22Rv1 (cell line): ENCODE results near the gene CACNB4.

Experiments
- H3K27ac ChIP-seq: fragments of 450-650 bp; 2 replicates; pipeline ENCODE4 v1.5.1; 2017
- ZFX ChIP-seq: fragments of 450-650 bp; IDR thresholded peaks from 2 replicates; pipeline ENCODE4 v1.6.1; 2017; ENCODE audit warnings: antibody characterized with exemption, borderline replicate concordance
- TF ChIP-seq, protein P1 (sequence below): fragments of 450-650 bp; IDR thresholded peaks from 2 replicates; pipeline ENCODE4 v1.5.1; 2017; ENCODE audit warnings: mild to moderate bottlenecking

Gene CACNB4

DNA sequence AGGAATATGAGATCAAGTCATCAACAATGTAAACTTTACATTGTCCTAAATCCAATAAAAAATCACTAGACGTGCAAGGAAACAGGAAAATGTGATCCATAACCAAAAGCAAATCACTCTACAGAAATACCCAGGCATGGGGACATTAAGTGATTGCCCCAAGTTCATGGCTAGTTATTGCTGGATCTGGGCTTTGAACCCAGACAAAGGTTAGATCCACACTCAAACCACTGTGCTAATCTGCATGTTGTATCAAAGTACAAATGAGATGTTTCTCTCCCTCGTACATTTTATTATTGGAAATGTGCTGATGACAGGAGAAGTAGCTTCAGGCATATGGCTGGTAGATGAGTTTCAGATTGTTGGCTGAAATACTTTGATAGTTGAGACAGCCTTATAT is 267.9 kb downstream of the CACNB4 start:
- TF ChIP-seq, protein P1, sequence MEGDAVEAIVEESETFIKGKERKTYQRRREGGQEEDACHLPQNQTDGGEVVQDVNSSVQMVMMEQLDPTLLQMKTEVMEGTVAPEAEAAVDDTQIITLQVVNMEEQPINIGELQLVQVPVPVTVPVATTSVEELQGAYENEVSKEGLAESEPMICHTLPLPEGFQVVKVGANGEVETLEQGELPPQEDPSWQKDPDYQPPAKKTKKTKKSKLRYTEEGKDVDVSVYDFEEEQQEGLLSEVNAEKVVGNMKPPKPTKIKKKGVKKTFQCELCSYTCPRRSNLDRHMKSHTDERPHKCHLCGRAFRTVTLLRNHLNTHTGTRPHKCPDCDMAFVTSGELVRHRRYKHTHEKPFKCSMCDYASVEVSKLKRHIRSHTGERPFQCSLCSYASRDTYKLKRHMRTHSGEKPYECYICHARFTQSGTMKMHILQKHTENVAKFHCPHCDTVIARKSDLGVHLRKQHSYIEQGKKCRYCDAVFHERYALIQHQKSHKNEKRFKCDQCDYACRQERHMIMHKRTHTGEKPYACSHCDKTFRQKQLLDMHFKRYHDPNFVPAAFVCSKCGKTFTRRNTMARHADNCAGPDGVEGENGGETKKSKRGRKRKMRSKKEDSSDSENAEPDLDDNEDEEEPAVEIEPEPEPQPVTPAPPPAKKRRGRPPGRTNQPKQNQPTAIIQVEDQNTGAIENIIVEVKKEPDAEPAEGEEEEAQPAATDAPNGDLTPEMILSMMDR: no peak
- no peak for TF ChIP-seq ZFX
- no peak overlapping the region for H3K27ac ChIP-seq

DNA sequence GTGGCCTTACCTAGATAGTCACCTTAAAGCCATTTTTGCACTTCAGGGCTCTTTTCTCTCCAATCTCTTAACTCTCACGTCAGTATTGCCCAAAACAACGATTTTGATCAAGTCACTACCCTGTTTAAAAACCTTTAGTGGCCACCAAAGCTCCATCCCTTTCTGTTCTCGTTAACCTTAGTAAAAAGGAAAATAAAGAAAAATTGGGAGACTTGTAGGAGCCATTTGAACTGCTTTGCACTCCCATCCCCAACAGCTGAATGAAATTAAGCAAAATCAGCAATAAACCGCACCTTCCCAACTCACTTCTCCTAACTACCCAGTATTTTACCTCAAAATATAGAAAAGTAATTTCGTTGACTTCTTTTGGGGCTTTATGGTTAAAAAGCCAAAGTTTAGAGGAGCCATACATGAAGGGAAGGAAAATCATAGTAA is 269.9 kb downstream of the CACNB4 start:
- no peak overlapping the region for H3K27ac ChIP-seq
- TF ChIP-seq, protein P1: no peak
- TF ChIP-seq ZFX: no peak

DNA sequence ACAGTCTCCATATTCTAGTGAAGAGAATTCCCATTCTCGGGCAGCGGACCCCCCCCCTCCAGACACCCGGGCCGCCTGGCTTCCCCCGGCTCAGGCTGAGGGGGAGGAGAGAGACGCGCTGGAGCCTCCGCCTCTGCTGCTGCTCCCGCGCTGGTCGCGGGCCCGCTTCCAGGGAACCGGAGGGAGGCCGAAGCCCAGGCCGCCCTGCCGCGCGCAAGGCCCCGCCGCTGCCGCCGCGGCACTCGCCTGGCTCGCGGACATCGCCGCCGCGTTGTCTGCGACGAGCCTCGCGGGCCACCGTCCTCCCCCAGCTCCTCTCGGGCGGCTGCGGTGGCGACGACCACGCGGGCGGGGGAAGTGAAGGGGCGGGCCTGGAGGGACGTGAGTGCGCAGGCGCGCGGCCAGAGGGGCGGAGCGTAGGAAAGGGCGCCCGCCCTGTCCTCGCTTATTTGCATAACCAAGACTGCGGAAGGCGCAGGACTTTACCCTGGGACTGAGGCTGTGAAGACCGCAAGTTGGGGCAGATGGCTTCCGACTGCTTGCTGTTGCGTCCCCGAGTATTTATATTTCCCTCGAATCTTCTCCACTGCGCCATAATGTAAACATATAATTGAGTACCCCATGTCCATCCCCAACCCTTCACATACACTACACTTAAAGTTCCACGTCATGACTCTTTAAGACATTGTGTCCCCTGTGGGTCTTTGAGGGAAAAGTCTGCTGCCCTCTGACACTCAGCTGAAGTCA is 270.5 kb downstream of the CACNB4 start, which contains the start of gene ARL5A:
Gene ARL5A (minus strand): TSS at position 279 of the 747 bp plus-strand sequence. CDS start 245 bp downstream, at position 34.
- H3K27ac ChIP-seq: peak within 1 kb of the TSS; percentile 50; the same call in 1 of the 2 replicates

DNA sequence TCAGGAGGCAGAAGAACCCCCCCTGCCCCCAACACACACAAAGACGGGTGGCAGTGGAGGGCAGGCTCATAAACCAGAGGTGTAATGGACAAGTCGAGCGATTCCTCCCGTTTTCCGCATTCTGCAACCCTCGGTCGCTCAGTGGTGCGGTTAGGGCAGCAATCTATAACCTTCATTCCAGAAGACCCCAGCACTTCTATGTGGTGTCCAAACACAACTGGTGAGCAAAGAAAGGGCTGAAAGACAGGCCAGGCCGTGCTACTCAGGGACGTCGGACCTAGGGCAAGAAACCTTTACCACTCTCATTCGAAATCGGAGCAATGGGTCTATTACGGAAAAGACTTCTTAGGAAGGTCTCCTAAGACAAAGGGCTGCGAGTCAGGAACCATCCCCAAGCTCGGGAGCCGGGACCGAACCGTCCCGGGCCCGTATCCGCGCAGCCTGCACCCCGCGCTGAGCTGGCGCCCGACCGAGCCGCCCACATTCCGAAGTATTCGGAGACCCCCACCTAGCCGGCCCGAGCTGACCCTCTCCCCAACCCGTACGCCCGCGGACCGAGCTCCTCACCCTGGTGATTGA is 271.2 kb downstream of the CACNB4 start:
- TF ChIP-seq, protein P1: no peak
- no peak for TF ChIP-seq ZFX
- peak overlapping the region; percentile 50; the same call in 1 of the 2 replicates for H3K27ac ChIP-seq

More for the DNA sequence above, 270.5 kb downstream of the CACNB4 start, which contains the start of gene ARL5A:
- TF ChIP-seq, protein P1: no peak
- no peak for TF ChIP-seq ZFX

DNA sequence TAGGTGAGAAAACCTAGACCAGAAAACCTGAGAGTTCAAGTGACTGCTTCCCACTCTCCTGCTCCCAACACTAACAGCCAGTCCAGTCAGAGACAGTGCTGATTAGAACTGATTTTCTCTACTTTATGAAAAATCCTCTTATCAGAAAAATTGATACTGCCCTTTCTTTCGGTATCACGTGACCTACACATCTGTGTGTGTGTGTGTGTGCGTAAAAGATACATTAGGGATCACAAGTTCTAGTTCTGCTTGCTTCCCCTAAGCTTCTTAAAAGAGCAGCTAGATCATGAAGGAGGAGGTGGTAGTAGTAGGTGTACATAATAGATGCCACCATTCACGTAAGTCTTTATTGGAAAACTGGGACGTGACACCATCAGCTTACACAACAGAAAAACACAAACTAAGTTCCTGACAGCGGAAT is 272.1 kb downstream of the CACNB4 start:
- TF ChIP-seq, protein P1: no peak
- TF ChIP-seq ZFX: no peak

DNA sequence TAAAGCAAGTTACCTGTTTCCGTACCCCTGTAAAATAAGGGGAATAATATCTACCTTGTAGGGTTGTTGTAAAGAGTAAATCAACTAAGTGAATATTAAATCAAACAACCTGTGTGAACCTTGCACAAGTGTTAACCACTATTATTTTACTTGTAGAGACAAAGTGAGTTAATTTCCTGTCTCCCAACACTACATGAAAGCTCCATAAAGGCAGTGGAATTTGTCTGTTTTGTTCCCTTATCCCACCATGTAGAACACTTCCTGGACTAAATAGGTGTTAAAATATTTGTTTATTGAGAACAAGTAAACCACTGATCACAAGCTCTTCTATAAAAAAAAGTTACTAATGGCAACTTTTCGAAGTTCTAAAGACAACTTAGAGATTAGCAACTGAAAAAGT is 274.0 kb downstream of the CACNB4 start:
- H3K27ac ChIP-seq: no peak overlapping the region
- TF ChIP-seq, protein P1: no peak
- TF ChIP-seq ZFX: no peak

More for the DNA sequence above, 272.1 kb downstream of the CACNB4 start:
- no peak overlapping the region for H3K27ac ChIP-seq

DNA sequence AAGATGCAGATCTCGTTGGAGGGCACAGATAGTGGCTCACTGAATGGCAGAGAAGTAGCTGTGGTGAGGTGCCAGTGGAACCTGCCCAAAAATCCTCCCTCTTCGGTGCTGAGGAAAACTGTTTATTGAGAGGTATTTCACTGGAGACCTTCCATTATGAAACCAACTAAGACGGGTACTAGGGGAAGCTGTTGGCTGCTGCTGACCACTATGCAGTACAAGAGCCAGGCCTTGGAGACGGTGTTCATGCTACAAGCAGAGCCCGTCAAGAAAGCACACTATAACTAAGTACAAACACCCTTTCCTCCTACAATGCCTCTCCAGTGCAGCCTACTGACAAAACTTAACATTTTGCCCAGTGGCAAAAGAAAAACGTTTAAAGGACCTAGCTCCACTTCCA is 275.2 kb downstream of the CACNB4 start:
- no peak for TF ChIP-seq ZFX
- TF ChIP-seq, protein P1: no peak
- H3K27ac ChIP-seq: no peak overlapping the region
